ENCODE data around the gene ADAMTS20. TPM values are rescaled to one million over a fixed set of nuclear protein-coding genes. Genes with fewer than 3 reads are reported as not detected.

ADAMTS20 gene
- total RNA-seq, 1 donor from 2014 or later: not detected

DNA sequence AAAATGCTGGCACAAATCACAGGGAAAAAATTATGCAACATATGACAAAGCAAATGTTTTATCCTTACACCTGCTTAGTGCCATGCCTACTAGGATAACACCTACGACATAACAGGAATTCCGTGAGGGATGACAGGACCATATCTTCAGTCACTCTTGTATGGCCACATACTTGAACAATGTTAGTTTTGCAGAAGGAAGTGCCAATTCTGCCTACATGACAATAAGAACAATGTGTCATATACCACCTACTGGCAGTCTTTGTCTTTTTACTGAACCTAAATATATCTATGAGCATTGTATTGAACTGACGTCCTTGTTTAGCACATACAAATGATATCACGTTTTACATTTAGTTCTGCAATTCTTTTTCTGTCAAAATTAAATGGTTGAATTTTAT is 234.0 kb downstream of the ADAMTS20 start:
- no peaks in the 10 kb centered on the region for H3K4me1 ChIP-seq
- H3K27ac ChIP-seq: no peak overlapping the region
- H3K4me3 ChIP-seq: no peak overlapping the region
- no peaks in the 10 kb centered on the region for H3K9me3 ChIP-seq
- intact Hi-C loops (cut with DNase I): no loop called here
- TF ChIP-seq, protein P1, sequence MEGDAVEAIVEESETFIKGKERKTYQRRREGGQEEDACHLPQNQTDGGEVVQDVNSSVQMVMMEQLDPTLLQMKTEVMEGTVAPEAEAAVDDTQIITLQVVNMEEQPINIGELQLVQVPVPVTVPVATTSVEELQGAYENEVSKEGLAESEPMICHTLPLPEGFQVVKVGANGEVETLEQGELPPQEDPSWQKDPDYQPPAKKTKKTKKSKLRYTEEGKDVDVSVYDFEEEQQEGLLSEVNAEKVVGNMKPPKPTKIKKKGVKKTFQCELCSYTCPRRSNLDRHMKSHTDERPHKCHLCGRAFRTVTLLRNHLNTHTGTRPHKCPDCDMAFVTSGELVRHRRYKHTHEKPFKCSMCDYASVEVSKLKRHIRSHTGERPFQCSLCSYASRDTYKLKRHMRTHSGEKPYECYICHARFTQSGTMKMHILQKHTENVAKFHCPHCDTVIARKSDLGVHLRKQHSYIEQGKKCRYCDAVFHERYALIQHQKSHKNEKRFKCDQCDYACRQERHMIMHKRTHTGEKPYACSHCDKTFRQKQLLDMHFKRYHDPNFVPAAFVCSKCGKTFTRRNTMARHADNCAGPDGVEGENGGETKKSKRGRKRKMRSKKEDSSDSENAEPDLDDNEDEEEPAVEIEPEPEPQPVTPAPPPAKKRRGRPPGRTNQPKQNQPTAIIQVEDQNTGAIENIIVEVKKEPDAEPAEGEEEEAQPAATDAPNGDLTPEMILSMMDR (IDR thresholded peaks at IDR 0.05): no peak
- TF ChIP-seq POLR2A (IDR thresholded peaks at IDR 0.05) (no peak), POLR2AphosphoS5 (IDR thresholded peaks at IDR 0.05; ENCODE audit: insufficient read depth in 1 of 2, low read depth in 1 of 2) (no peak)
- H3K36me3 ChIP-seq: no peaks in the 10 kb centered on the region
- DNase-seq (ENCODE audit: extremely low spot score in 2 of 2): no peak
- no peaks in the 10 kb centered on the region for H3K27me3 ChIP-seq

GRCh38 chr12:43317156-43317555 is 234.8 kb downstream of the ADAMTS20 start:
- H3K36me3 ChIP-seq: no peaks in the 10 kb centered on the region
- H3K9me3 ChIP-seq: no peaks in the 10 kb centered on the region
- H3K4me3 ChIP-seq: no peak overlapping the region
- no peaks in the 10 kb centered on the region for H3K4me1 ChIP-seq
- H3K27ac ChIP-seq: no peak overlapping the region
- intact Hi-C loops (cut with DNase I): no loop called here
- no peaks in the 10 kb centered on the region for H3K27me3 ChIP-seq
- no peak for DNase-seq (ENCODE audit: extremely low spot score in 2 of 2)
- no peak for TF ChIP-seq POLR2A (IDR thresholded peaks at IDR 0.05)
- TF ChIP-seq, protein P1 (IDR thresholded peaks at IDR 0.05): no peak
- no peak for TF ChIP-seq POLR2AphosphoS5 (IDR thresholded peaks at IDR 0.05; ENCODE audit: insufficient read depth in 1 of 2, low read depth in 1 of 2)

- no peaks in the 10 kb centered on the region for H3K9me3 ChIP-seq
- TF ChIP-seq POLR2A (IDR thresholded peaks at IDR 0.05) (no peak), POLR2AphosphoS5 (IDR thresholded peaks at IDR 0.05; ENCODE audit: insufficient read depth in 1 of 2, low read depth in 1 of 2) (no peak)
- TF ChIP-seq, protein P1 (IDR thresholded peaks at IDR 0.05): no peak
- H3K36me3 ChIP-seq: no peaks in the 10 kb centered on the region
- no peak for DNase-seq (ENCODE audit: extremely low spot score in 2 of 2)
- no peaks in the 10 kb centered on the region for H3K27me3 ChIP-seq
- no peak overlapping the region for H3K4me3 ChIP-seq
- intact Hi-C loops (cut with DNase I): no loop called here
- H3K4me1 ChIP-seq: no peaks in the 10 kb centered on the region
- H3K27ac ChIP-seq: no peak overlapping the region
Measured at GRCh38 chr12:43316520-43316919, 235.5 kb downstream of the ADAMTS20 start.

- no peaks in the 10 kb centered on the region for H3K36me3 ChIP-seq
- no peak overlapping the region for H3K27ac ChIP-seq
- intact Hi-C loops (cut with DNase I): no loop called here
- H3K4me3 ChIP-seq: no peak overlapping the region
- H3K27me3 ChIP-seq: no peaks in the 10 kb centered on the region
- H3K4me1 ChIP-seq: no peaks in the 10 kb centered on the region
- TF ChIP-seq, protein P1 (IDR thresholded peaks at IDR 0.05): no peak
- TF ChIP-seq POLR2AphosphoS5 (IDR thresholded peaks at IDR 0.05; ENCODE audit: insufficient read depth in 1 of 2, low read depth in 1 of 2) (no peak), POLR2A (IDR thresholded peaks at IDR 0.05) (no peak)
- no peaks in the 10 kb centered on the region for H3K9me3 ChIP-seq
- no peak for DNase-seq (ENCODE audit: extremely low spot score in 2 of 2)
Measured at GRCh38 chr12:43315961-43316360, 236.0 kb downstream of the ADAMTS20 start.

- no peaks in the 10 kb centered on the region for H3K9me3 ChIP-seq
- H3K36me3 ChIP-seq: no peaks in the 10 kb centered on the region
- H3K27me3 ChIP-seq: no peaks in the 10 kb centered on the region
- H3K4me1 ChIP-seq: no peaks in the 10 kb centered on the region
- intact Hi-C loops (cut with DNase I): no loop called here
- TF ChIP-seq POLR2AphosphoS5 (IDR thresholded peaks at IDR 0.05; ENCODE audit: insufficient read depth in 1 of 2, low read depth in 1 of 2) (no peak), POLR2A (IDR thresholded peaks at IDR 0.05) (no peak)
- TF ChIP-seq, protein P1 (IDR thresholded peaks at IDR 0.05): no peak
- DNase-seq (ENCODE audit: extremely low spot score in 2 of 2): no peak
- no peak overlapping the region for H3K4me3 ChIP-seq
- H3K27ac ChIP-seq: no peak overlapping the region
Measured at GRCh38 chr12:43312991-43313505, 239.0 kb downstream of the ADAMTS20 start.
